ENCODE results near the gene HSD17B2.

DNA sequence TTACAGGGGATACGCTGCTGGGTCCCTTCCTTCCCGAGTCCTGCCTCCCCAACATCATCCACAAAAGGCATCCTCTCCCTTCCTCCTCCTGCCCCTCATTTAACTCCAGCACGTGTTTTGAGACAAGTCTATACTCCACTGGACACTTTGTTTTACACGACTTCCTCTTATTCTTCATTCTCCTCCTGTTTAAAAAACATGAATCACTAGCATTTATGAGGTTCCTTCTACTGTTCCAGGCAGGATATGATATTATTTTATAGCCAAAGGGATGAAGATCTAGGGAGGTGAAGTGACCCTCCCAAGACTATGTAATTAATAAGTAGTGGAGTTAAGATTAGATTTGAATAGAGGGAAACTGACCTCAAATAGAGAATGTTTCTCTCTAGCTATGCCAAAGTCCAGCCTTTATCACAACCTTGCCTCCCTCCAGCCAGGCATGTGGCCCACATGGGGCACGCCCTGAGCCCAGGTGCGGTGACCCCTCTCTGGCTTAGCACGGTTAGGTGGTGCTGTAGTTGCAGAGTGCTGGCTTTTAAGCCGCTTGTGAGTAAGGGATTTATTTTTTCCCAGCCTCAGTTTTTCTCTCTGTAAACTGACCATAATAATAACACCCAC lies 1.3 kb upstream of the HSD17B2 start:
- TF ChIP-seq, protein P1, sequence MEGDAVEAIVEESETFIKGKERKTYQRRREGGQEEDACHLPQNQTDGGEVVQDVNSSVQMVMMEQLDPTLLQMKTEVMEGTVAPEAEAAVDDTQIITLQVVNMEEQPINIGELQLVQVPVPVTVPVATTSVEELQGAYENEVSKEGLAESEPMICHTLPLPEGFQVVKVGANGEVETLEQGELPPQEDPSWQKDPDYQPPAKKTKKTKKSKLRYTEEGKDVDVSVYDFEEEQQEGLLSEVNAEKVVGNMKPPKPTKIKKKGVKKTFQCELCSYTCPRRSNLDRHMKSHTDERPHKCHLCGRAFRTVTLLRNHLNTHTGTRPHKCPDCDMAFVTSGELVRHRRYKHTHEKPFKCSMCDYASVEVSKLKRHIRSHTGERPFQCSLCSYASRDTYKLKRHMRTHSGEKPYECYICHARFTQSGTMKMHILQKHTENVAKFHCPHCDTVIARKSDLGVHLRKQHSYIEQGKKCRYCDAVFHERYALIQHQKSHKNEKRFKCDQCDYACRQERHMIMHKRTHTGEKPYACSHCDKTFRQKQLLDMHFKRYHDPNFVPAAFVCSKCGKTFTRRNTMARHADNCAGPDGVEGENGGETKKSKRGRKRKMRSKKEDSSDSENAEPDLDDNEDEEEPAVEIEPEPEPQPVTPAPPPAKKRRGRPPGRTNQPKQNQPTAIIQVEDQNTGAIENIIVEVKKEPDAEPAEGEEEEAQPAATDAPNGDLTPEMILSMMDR (IDR thresholded peaks at IDR 0.05; ENCODE audit: low read depth, low read length, poor library complexity, severe bottlenecking): no peak
- no peak for TF ChIP-seq EZH2phosphoT487 (IDR thresholded peaks at IDR 0.05; ENCODE audit: borderline replicate concordance, low read length)
